HCT116 (cell line): Measurements from ENCODE around the gene SIGLEC11.

Experiments used
- CEBPB ChIP-seq: IDR thresholded peaks from 2 replicates; pipeline ENCODE4 v1.6.1; 2012; ENCODE audit warnings: low read depth
- FOSL1 ChIP-seq: IDR thresholded peaks from 2 replicates; pipeline ENCODE4 v1.6.1; 2012; ENCODE audit warnings: low read depth
- JUND ChIP-seq: IDR thresholded peaks from 2 replicates; pipeline ENCODE4 v1.6.1; 2012
- POLR2A ChIP-seq: IDR thresholded peaks from 2 replicates; pipeline ENCODE4 v1.7.0; 2011; ENCODE audit warnings: borderline replicate concordance; ENCODE audit not compliant: insufficient read depth, insufficient read length; ENCODE audit errors: extremely low read depth
- POLR2AphosphoS5 ChIP-seq: IDR thresholded peaks from 2 replicates; pipeline ENCODE4 v1.6.1; 2011; ENCODE audit warnings: mild to moderate bottlenecking, low read depth, low read length, moderate library complexity
- RAD21 ChIP-seq: IDR thresholded peaks from 2 replicates; pipeline ENCODE4 v1.6.1; 2012; ENCODE audit warnings: low read depth, mild to moderate bottlenecking
- TCF7L2 ChIP-seq: IDR thresholded peaks from 2 replicates; pipeline ENCODE4 v1.7.0; 2011; ENCODE audit warnings: borderline replicate concordance, inconsistent platforms; ENCODE audit not compliant: insufficient read depth, insufficient read length; ENCODE audit errors: extremely low read depth
- TF ChIP-seq, protein P1 (sequence below): IDR thresholded peaks from 2 replicates; pipeline ENCODE4 v1.6.1; 2012; ENCODE audit warnings: low read depth
- TF ChIP-seq, protein P2 (sequence below), 3 experiments: fragments of 200-600 bp in 1 of 3; sonication (generic) in 1 of 3; IDR thresholded peaks in 2 of 3; conservative IDR thresholded peaks in 1 of 3; 2 replicates each; pipeline ENCODE4 v1.5.1; 2012 to 2017; ENCODE audit warnings: low read depth in 2 of 3, low read length in 2 of 3, antibody characterized with exemption in 1 of 3, borderline replicate concordance in 1 of 3, control low read depth in 1 of 3, mild to moderate bottlenecking in 1 of 3, mixed read lengths in 1 of 3, mixed run types in 1 of 3, moderate library complexity in 1 of 3; ENCODE audit not compliant: insufficient read depth in 1 of 3
- TF ChIP-seq, protein P3 (sequence below): IDR thresholded peaks from 2 replicates; pipeline ENCODE4 v1.6.1; 2012

DNA sequence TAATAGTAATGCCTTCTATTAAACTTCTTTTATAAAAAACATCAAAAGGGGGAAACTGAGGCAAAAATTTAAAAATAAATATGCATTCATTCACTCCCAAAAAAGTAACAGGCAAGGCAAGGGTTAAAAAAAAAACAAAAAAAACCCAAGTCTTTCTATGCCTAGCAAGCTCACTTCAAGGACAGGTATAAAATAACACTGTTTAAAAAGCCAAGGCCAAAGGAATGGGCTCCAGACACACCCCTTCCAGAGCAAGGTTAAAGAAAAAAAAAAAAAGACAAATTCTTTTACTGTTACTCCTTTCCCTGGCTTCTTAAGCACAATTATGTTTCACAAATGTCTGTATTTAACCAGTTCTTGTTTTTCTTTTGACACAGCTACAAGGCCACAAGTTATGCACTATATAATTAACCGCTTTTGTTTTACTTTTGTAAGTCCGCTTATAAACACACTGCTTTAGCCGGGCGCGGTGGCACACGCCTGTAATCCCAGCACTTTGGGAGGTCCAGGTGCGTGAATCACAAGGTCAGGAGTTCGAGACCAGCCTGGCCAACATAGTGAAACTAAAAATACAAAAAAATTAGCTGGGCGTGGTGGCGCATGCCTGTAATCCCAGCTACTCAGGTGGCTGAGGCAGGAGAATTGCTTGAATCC lies 3.6 kb downstream of the SIGLEC11 start:
- TF ChIP-seq POLR2AphosphoS5 (no peak), POLR2A (no peak), TCF7L2 (no peak), JUND (no peak), RAD21 (no peak), CEBPB (no peak), FOSL1 (no peak)
- TF ChIP-seq, protein P1, sequence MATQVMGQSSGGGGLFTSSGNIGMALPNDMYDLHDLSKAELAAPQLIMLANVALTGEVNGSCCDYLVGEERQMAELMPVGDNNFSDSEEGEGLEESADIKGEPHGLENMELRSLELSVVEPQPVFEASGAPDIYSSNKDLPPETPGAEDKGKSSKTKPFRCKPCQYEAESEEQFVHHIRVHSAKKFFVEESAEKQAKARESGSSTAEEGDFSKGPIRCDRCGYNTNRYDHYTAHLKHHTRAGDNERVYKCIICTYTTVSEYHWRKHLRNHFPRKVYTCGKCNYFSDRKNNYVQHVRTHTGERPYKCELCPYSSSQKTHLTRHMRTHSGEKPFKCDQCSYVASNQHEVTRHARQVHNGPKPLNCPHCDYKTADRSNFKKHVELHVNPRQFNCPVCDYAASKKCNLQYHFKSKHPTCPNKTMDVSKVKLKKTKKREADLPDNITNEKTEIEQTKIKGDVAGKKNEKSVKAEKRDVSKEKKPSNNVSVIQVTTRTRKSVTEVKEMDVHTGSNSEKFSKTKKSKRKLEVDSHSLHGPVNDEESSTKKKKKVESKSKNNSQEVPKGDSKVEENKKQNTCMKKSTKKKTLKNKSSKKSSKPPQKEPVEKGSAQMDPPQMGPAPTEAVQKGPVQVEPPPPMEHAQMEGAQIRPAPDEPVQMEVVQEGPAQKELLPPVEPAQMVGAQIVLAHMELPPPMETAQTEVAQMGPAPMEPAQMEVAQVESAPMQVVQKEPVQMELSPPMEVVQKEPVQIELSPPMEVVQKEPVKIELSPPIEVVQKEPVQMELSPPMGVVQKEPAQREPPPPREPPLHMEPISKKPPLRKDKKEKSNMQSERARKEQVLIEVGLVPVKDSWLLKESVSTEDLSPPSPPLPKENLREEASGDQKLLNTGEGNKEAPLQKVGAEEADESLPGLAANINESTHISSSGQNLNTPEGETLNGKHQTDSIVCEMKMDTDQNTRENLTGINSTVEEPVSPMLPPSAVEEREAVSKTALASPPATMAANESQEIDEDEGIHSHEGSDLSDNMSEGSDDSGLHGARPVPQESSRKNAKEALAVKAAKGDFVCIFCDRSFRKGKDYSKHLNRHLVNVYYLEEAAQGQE: no peak
- TF ChIP-seq, protein P2, sequence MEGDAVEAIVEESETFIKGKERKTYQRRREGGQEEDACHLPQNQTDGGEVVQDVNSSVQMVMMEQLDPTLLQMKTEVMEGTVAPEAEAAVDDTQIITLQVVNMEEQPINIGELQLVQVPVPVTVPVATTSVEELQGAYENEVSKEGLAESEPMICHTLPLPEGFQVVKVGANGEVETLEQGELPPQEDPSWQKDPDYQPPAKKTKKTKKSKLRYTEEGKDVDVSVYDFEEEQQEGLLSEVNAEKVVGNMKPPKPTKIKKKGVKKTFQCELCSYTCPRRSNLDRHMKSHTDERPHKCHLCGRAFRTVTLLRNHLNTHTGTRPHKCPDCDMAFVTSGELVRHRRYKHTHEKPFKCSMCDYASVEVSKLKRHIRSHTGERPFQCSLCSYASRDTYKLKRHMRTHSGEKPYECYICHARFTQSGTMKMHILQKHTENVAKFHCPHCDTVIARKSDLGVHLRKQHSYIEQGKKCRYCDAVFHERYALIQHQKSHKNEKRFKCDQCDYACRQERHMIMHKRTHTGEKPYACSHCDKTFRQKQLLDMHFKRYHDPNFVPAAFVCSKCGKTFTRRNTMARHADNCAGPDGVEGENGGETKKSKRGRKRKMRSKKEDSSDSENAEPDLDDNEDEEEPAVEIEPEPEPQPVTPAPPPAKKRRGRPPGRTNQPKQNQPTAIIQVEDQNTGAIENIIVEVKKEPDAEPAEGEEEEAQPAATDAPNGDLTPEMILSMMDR (IDR thresholded peaks at IDR 0.05 in 2 of 3, conservative IDR thresholded peaks at IDR 0.05 in 1 of 3; ENCODE audit: borderline replicate concordance in 1 of 3, insufficient read depth in 1 of 3, low read depth in 2 of 3, low read length in 2 of 3): no peak
- TF ChIP-seq, protein P3, sequence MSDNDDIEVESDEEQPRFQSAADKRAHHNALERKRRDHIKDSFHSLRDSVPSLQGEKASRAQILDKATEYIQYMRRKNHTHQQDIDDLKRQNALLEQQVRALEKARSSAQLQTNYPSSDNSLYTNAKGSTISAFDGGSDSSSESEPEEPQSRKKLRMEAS: no peak
